Measurements from ENCODE around the gene SLC9A8.

SLC9A8 gene

DNA sequence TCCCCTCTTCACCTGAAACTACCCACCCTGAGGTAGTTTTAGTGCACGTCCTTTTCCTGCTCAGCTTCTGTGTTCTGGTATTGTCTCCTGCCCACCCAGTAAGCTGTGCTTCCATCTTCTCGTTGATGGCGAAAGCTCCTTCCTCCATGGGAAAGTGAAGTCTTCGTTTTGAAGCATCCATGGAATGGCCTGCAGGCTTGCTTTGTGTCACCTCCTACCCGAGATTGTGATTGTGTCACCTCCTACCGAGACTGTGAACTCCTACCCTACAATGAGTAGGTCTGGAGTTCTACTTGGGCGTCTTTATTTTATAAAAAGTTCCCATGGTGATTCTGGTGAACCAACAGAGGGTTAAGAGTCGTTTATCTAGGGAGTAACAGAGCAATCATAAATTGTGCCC, 25.9 kb downstream of the SLC9A8 start:
- TF ChIP-seq TCF12 (IDR thresholded peaks at IDR 0.05; ENCODE audit: low read depth) (no peak), USF1 (IDR thresholded peaks at IDR 0.05) (no peak), TAF1 (IDR thresholded peaks at IDR 0.05; ENCODE audit: low read depth) (no peak), ZBTB7A (IDR thresholded peaks at IDR 0.05; ENCODE audit: low read depth) (no peak), NFIC (IDR thresholded peaks at IDR 0.05) (no peak), CEBPB (IDR thresholded peaks at IDR 0.05) (no peak), FOXM1 (IDR thresholded peaks at IDR 0.05; ENCODE audit: borderline replicate concordance, low read depth) (no peak), TEAD4 (IDR thresholded peaks at IDR 0.05) (no peak), EGR1 (IDR thresholded peaks at IDR 0.05) (no peak), EP300 (IDR thresholded peaks at IDR 0.05; ENCODE audit: borderline replicate concordance) (no peak), RAD21 (IDR thresholded peaks at IDR 0.05; ENCODE audit: low read depth) (no peak), CREB1 (IDR thresholded peaks at IDR 0.05; ENCODE audit: low read depth) (no peak), YY1 (IDR thresholded peaks at IDR 0.05; ENCODE audit: low read depth) (no peak)
- TF ChIP-seq, protein P1, sequence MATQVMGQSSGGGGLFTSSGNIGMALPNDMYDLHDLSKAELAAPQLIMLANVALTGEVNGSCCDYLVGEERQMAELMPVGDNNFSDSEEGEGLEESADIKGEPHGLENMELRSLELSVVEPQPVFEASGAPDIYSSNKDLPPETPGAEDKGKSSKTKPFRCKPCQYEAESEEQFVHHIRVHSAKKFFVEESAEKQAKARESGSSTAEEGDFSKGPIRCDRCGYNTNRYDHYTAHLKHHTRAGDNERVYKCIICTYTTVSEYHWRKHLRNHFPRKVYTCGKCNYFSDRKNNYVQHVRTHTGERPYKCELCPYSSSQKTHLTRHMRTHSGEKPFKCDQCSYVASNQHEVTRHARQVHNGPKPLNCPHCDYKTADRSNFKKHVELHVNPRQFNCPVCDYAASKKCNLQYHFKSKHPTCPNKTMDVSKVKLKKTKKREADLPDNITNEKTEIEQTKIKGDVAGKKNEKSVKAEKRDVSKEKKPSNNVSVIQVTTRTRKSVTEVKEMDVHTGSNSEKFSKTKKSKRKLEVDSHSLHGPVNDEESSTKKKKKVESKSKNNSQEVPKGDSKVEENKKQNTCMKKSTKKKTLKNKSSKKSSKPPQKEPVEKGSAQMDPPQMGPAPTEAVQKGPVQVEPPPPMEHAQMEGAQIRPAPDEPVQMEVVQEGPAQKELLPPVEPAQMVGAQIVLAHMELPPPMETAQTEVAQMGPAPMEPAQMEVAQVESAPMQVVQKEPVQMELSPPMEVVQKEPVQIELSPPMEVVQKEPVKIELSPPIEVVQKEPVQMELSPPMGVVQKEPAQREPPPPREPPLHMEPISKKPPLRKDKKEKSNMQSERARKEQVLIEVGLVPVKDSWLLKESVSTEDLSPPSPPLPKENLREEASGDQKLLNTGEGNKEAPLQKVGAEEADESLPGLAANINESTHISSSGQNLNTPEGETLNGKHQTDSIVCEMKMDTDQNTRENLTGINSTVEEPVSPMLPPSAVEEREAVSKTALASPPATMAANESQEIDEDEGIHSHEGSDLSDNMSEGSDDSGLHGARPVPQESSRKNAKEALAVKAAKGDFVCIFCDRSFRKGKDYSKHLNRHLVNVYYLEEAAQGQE (IDR thresholded peaks at IDR 0.05; ENCODE audit: low read depth) = no peak
- TF ChIP-seq, protein P2, sequence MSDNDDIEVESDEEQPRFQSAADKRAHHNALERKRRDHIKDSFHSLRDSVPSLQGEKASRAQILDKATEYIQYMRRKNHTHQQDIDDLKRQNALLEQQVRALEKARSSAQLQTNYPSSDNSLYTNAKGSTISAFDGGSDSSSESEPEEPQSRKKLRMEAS (IDR thresholded peaks at IDR 0.05) = no peak

DNA sequence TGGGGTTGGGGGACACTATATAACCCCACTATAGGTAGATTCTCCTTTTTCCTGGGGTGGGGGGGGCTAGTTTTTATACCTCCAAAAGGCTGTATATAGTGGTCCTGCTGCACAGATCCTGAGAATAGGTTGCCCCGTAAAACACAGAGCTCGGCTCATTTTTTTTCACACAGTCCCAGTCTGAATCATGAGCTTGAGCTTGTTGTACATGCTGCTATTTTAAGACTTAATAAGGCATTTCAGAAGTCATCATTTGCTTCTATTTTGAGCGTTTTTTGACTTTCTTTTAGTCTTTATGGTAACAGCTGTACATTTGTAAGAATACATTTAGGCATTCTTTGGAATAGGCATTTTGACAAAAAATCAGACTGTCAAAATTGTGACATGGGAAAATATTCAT, 30.5 kb downstream of the SLC9A8 start:
- TF ChIP-seq TEAD4 (IDR thresholded peaks at IDR 0.05) (no peak), RAD21 (IDR thresholded peaks at IDR 0.05; ENCODE audit: low read depth) (no peak), NFIC (IDR thresholded peaks at IDR 0.05) (no peak), CREB1 (IDR thresholded peaks at IDR 0.05; ENCODE audit: low read depth) (no peak), ZBTB7A (IDR thresholded peaks at IDR 0.05; ENCODE audit: low read depth) (no peak), EP300 (IDR thresholded peaks at IDR 0.05; ENCODE audit: borderline replicate concordance) (no peak), EGR1 (IDR thresholded peaks at IDR 0.05) (no peak), TCF12 (IDR thresholded peaks at IDR 0.05; ENCODE audit: low read depth) (no peak), CEBPB (IDR thresholded peaks at IDR 0.05) (no peak), USF1 (IDR thresholded peaks at IDR 0.05) (no peak), FOXM1 (IDR thresholded peaks at IDR 0.05; ENCODE audit: borderline replicate concordance, low read depth) (no peak), TAF1 (IDR thresholded peaks at IDR 0.05; ENCODE audit: low read depth) (no peak)
- TF ChIP-seq, protein P2 (IDR thresholded peaks at IDR 0.05) = no peak
- TF ChIP-seq, protein P1 (IDR thresholded peaks at IDR 0.05; ENCODE audit: low read depth) = no peak

DNA sequence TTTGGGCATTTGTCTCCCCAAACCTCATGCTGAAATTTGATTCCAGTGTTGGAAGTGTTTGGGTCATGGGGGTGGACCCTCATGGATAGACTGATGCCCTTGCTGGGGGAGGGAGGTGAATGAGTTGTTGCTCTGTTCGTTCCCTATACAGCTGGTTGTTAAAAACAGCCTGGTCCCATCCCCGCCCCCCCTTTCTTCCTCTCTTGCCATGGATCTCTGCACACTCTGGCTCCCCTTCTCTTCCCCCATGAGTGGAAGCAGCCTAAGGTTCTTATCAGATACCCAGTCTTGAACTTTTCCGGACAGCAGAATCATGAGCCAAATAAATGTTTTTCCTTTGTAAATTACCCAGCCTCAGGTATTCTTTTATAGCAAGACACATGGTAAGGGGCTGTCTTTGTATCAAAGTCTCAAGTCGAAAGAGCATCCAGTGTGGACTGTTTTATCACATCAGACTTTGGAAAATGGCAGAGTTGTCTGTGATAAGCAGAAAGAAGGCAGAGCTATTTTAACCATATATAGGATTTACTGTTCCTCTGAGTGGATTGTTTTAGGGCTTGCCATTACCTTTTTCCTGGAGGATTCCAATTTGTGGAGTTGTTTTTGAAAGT, 31.2 kb downstream of the SLC9A8 start:
- TF ChIP-seq CEBPB (IDR thresholded peaks at IDR 0.05) (no peak), NFIC (IDR thresholded peaks at IDR 0.05) (no peak), RAD21 (IDR thresholded peaks at IDR 0.05; ENCODE audit: low read depth) (no peak), YY1 (IDR thresholded peaks at IDR 0.05; ENCODE audit: low read depth) (no peak), CREB1 (IDR thresholded peaks at IDR 0.05; ENCODE audit: low read depth) (no peak), TAF1 (IDR thresholded peaks at IDR 0.05; ENCODE audit: low read depth) (no peak), TEAD4 (IDR thresholded peaks at IDR 0.05) (no peak), TCF12 (IDR thresholded peaks at IDR 0.05; ENCODE audit: low read depth) (no peak), USF1 (IDR thresholded peaks at IDR 0.05) (no peak), EGR1 (IDR thresholded peaks at IDR 0.05) (no peak), ZBTB7A (IDR thresholded peaks at IDR 0.05; ENCODE audit: low read depth) (no peak), EP300 (IDR thresholded peaks at IDR 0.05; ENCODE audit: borderline replicate concordance) (no peak), FOXM1 (IDR thresholded peaks at IDR 0.05; ENCODE audit: borderline replicate concordance, low read depth) (no peak)
- TF ChIP-seq, protein P2 (IDR thresholded peaks at IDR 0.05) = no peak
- TF ChIP-seq, protein P1 (IDR thresholded peaks at IDR 0.05; ENCODE audit: low read depth) = no peak

Measured in Ishikawa (cell line).